K562 (cell line): ENCODE data around the gene PCDHGB5. TPM values are rescaled to one million over a fixed set of nuclear protein-coding genes. Genes with fewer than 3 reads are reported as not detected.

Source experiments
- ATAC-seq: fragments of 200-7000 bp; cut with Tn5 transposase; 3 replicates; pipeline ENCODE4 v1.9.1; 2020; ENCODE audit warnings: moderate library complexity
- BruUV-seq: library from RNA; stranded (reverse); fragments of 400-500 nt; replicated peaks from 2 replicates; lab custom pipeline; 2021; lab: Mats Ljungman, UMichigan
- CTCF ChIA-PET: fragments of 300-600 bp; formaldehyde crosslinking; extraction: SDS; loops from one replicate; lab custom pipeline; 2021; ENCODE audit warnings: low intra/inter-chr PET ratio; lab: Yijun Ruan, JAX
- POLR2A ChIA-PET: fragments of 300-600, 350-650 bp; sonication (Branson Sonifier 250); formaldehyde crosslinking; extraction: SDS; loops from one replicate; lab custom pipeline; 2021; ENCODE audit warnings: antibody characterized with exemption, inconsistent platforms; lab: Yijun Ruan, JAX
- DNase-seq, 4 experiments: peaks; one replicate each; pipeline versions ENCODE4 v3.0.0 to v3.0.0-alpha.2; 2011 to 2018; ENCODE audit warnings: low spot score in 3 of 4, mixed read lengths in 3 of 4; ENCODE audit errors: extremely low read depth in 1 of 4
- FAIRE-seq: peaks from 2 replicates; lab custom pipeline; 2011; peaks lifted over from hg19 to GRCh38; lab: Jason Lieb, UNC
- H2AFZ ChIP-seq: 2 replicates; pipeline ENCODE4 v1.6.0; 2011; ENCODE audit warnings: low read depth, low read length, control low read depth, inconsistent platforms
- H3K27ac ChIP-seq: fragments of 200-600 bp; 3 replicates; pipeline ENCODE4 v1.8.0; 2011; ENCODE audit warnings: low read depth, mild to moderate bottlenecking, control low read depth, inconsistent platforms, low read length, moderate library complexity, mixed read lengths; ENCODE audit errors: extremely low read depth
- H3K27me3 ChIP-seq, 2 experiments: fragments of 300-600 bp in 1 of 2; 2 replicates in 1 of 2; 3 replicates in 1 of 2; pipeline versions ENCODE4 v1.6.0 to v1.8.0; 2011; ENCODE audit warnings: inconsistent platforms in 2 of 2, low read length in 2 of 2, mild to moderate bottlenecking in 1 of 2, mixed read lengths in 1 of 2, moderate library complexity in 1 of 2; ENCODE audit not compliant: control insufficient read depth in 2 of 2, insufficient read depth in 2 of 2
- H3K36me3 ChIP-seq: fragments of 300-600 bp; 3 replicates; pipeline ENCODE4 v1.8.0; 2011; ENCODE audit warnings: mild to moderate bottlenecking, low read length, inconsistent platforms; ENCODE audit not compliant: control insufficient read depth, insufficient read depth
- H3K4me1 ChIP-seq, 2 experiments: fragments of 200-600 bp in 1 of 2; replicated peaks in 1 of 2; 2 replicates in 1 of 2; 3 replicates in 1 of 2; pipeline versions ENCODE4 v1.5.1 to v1.8.0; 2011; ENCODE audit warnings: inconsistent platforms in 2 of 2, low read length in 2 of 2, mild to moderate bottlenecking in 1 of 2, mixed read lengths in 1 of 2, moderate library complexity in 1 of 2; ENCODE audit not compliant: control insufficient read depth in 2 of 2, insufficient read depth in 2 of 2
- H3K4me2 ChIP-seq: 2 replicates; pipeline ENCODE4 v1.6.1; 2011; ENCODE audit warnings: low read length, control low read depth, inconsistent platforms, mixed read lengths; ENCODE audit not compliant: insufficient read depth
- H3K4me3 ChIP-seq: fragments of 200-600 bp; sonication (generic), shearing (Covaris generic); 2 replicates; pipeline ENCODE4 v1.5.1; 2016; ENCODE audit warnings: control low read depth, inconsistent platforms
- H3K79me2 ChIP-seq: fragments of 200-600 bp; 3 replicates; pipeline ENCODE4 v1.8.0; 2011; ENCODE audit warnings: low read length, inconsistent platforms; ENCODE audit not compliant: control insufficient read depth, insufficient read depth
- H3K9ac ChIP-seq, 2 experiments: 2 replicates each; pipeline versions ENCODE4 v1.6.0 to v1.6.1; 2011; ENCODE audit warnings: low read depth in 2 of 2, low read length in 2 of 2, control low read depth in 1 of 2, inconsistent platforms in 1 of 2, mild to moderate bottlenecking in 1 of 2, mixed read lengths in 1 of 2; ENCODE audit not compliant: insufficient read depth in 1 of 2
- H3K9me1 ChIP-seq: one replicate; pipeline ENCODE4 v1.6.0; 2011; ENCODE audit warnings: inconsistent platforms, mild to moderate bottlenecking, low read length, moderate library complexity; ENCODE audit not compliant: control insufficient read depth, insufficient read depth
- H3K9me3 ChIP-seq: replicated peaks from 2 replicates; pipeline ENCODE4 v1.5.1; 2011; ENCODE audit warnings: low read depth, low read length, inconsistent platforms; ENCODE audit not compliant: control insufficient read depth, insufficient read depth
- H4K20me1 ChIP-seq: replicated peaks from 2 replicates; pipeline ENCODE4 v1.6.1; 2011; ENCODE audit warnings: low read length, inconsistent platforms, mixed read lengths; ENCODE audit not compliant: control insufficient read depth, insufficient read depth
- CBX8 ChIP-seq: fragments of 200-600 bp; sonication (generic); IDR thresholded peaks from 2 replicates; pipeline ENCODE4 v1.6.1; 2012; ENCODE audit warnings: borderline replicate concordance, mixed run types, low read depth, mild to moderate bottlenecking, moderate library complexity, mixed read lengths, low read length, control low read depth, inconsistent platforms; ENCODE audit not compliant: poor library complexity, severe bottlenecking; ENCODE audit errors: extremely low read depth
- CREBBP ChIP-seq: IDR thresholded peaks from one replicate; pipeline ENCODE4 v1.6.1; 2012; ENCODE audit warnings: low read depth, mild to moderate bottlenecking, control low read depth, inconsistent platforms, low read length
- E2F8 ChIP-seq: fragments of 450-650 bp; IDR thresholded peaks from 2 replicates; pipeline ENCODE4 v1.7.1; 2018; ENCODE audit warnings: mild to moderate bottlenecking, low read depth; ENCODE audit not compliant: partially characterized antibody
- EWSR1 ChIP-seq: fragments of 450-650 bp; IDR thresholded peaks from 2 replicates; pipeline ENCODE4 v1.6.1; 2018; ENCODE audit warnings: borderline replicate concordance, mild to moderate bottlenecking, low read depth, moderate library complexity; ENCODE audit not compliant: partially characterized antibody
- HDAC3 ChIP-seq: fragments of 450-650 bp; IDR thresholded peaks from 2 replicates; pipeline ENCODE4 v1.6.1; 2018; ENCODE audit warnings: borderline replicate concordance, mild to moderate bottlenecking, moderate library complexity; ENCODE audit not compliant: partially characterized antibody
- MEF2D ChIP-seq: conservative IDR thresholded peaks from 2 replicates; pipeline ENCODE4 v1.6.1; 2016; ENCODE audit warnings: low read depth, missing genetic modification characterization, missing compliant biosample characterization
- NEUROD1 ChIP-seq: fragments of 150-350 bp; IDR thresholded peaks from 2 replicates; pipeline ENCODE4 v1.6.1; 2014; ENCODE audit warnings: borderline replicate concordance, low read length, low read depth; ENCODE audit not compliant: partially characterized antibody
- NFXL1 ChIP-seq: fragments of 450-650 bp; formaldehyde crosslinking; IDR thresholded peaks from 2 replicates; pipeline ENCODE4 v1.4.0; 2021; ENCODE audit warnings: mild to moderate bottlenecking
- PATZ1 ChIP-seq: fragments of 250-450 bp; sonication (Bioruptor Pico); IDR thresholded peaks from 2 replicates; pipeline ENCODE4 v1.5.0; 2020; ENCODE audit warnings: mild to moderate bottlenecking, borderline replicate concordance
- POLR2AphosphoS2 ChIP-seq: IDR thresholded peaks from 2 replicates; pipeline ENCODE4 v1.6.1; 2012; ENCODE audit warnings: low read length, improper control_type of control experiment
- RBBP5 ChIP-seq: fragments of 200-600 bp; sonication (generic); IDR thresholded peaks from 2 replicates; pipeline ENCODE4 v1.6.1; 2012; ENCODE audit warnings: borderline replicate concordance, mild to moderate bottlenecking, low read length, control low read depth, inconsistent platforms; ENCODE audit not compliant: insufficient read depth, poor library complexity, severe bottlenecking
- RBM39 ChIP-seq: fragments of 200-400 bp; formaldehyde crosslinking; optimal IDR thresholded peaks from 2 replicates; pipeline ENCODE3; 2018; ENCODE audit warnings: low read depth, low read length
- ZNF77 ChIP-seq: fragments of 250-450 bp; sonication (Bioruptor Pico); IDR thresholded peaks from 2 replicates; pipeline ENCODE4 v1.5.0; 2020
- WGBS: fragments of 100-300 bp; shearing (Covaris generic); methylation state at CpG from one replicate; pipeline ENCODE4 v1.1.6; 2016; ENCODE audit warnings: low coverage, mixed read lengths; ENCODE audit not compliant: insufficient coverage; ENCODE audit errors: missing lambda C conversion rate; 5-methylcytosine and 5-hydroxymethylcytosine counted together
- in situ Hi-C: fragments of 300-500 bp; cut with MboI; formaldehyde crosslinking; loops from 4 replicates; pipeline ENCODE4 v1.15.0; 2018; ENCODE audit warnings: inconsistent platforms, mixed read lengths
- intact Hi-C: fragments of 100-400 bp; cut with micrococcal nuclease; formaldehyde crosslinking; loops from 2 replicates; pipeline ENCODE4 v1.14.2; 2022
- polyA plus RNA-seq, 8 experiments: library from polyadenylated mRNA; depleted of rRNA in 4 of 8; stranded (reverse) in 5 of 8; unstranded in 3 of 8; fragments of >200 nt; fragmentation: Nextera tagmentation in 2 of 8; fragmentation: Illumina TruSeq in 1 of 8; extraction: Ambion mirVana in 2 of 8; extraction: Trizol in 1 of 8; gene quantifications; 2 replicates each; pipeline versions ENCODE4 v1.2.1 to v1.2.3, GENCODE V29; 2011 to 2014; ENCODE audit warnings: inconsistent platforms in 1 of 8, missing spikeins in 1 of 8
- total RNA-seq, 7 experiments: library from RNA; depleted of rRNA in 6 of 7; stranded (reverse); fragments of >200 nt in 6 of 7; fragmentation: Illumina TruSeq in 2 of 7; extraction: Trizol in 2 of 7; gene quantifications; 2 replicates each; pipeline versions ENCODE4 v1.2.1 to v1.2.3, GENCODE V29; 2011 to 2021; ENCODE audit warnings: low replicate concordance in 1 of 7
- TF ChIP-seq, protein P1 (sequence below): IDR thresholded peaks from 2 replicates; pipeline ENCODE4 v1.6.1; 2011; ENCODE audit not compliant: insufficient read length; ENCODE audit errors: extremely low read depth
- TF ChIP-seq, protein P2 (sequence below): fragments of 250-450 bp; sonication (Bioruptor Pico); IDR thresholded peaks from 2 replicates; pipeline ENCODE4 v1.5.0; 2021

The PCDHGB5 gene
- total and polyA plus RNA-seq, 9 of the 15 experiments (the other 6 are each of a cell fraction or from before 2014, with no cell fraction given), result 0.05 to 0.29 (median 0.12) TPM; not detected in 2

- no peak overlapping the region for H2AFZ ChIP-seq
- no peaks in the 10 kb centered on the region; the same call in 1 of the 2 replicates for H3K9me3 ChIP-seq
- H4K20me1 ChIP-seq, result no peaks in the 10 kb centered on the region
- CTCF ChIA-PET, result no interaction called here
- ATAC-seq (no peak), DNase-seq (no peak), FAIRE-seq (no peak)
- no peaks in the 10 kb centered on the region for H3K36me3 ChIP-seq
- no peaks in the 10 kb centered on the region for H3K79me2 ChIP-seq
- 0% methylated on average over 2 of the region's 2 CpGs for WGBS
- no peak overlapping the region for H3K27ac ChIP-seq
- no TSS peak for BruUV-seq
- no peaks in the 10 kb centered on the region for H3K9me1 ChIP-seq
- no peak overlapping the region for H3K4me3 ChIP-seq
- peaks cover 0 to 16% of the 10 kb centered on the region in 2 experiments; a peak in 2 of 5 replicates for H3K4me1 ChIP-seq
- POLR2A ChIA-PET, result no interaction called here
- in situ Hi-C loops (no loop called here), intact Hi-C loops (no loop called here)
- H3K4me2 ChIP-seq, result no peak overlapping the region
- H3K9ac ChIP-seq, result no peak overlapping the region
- peaks cover 0 to 20% of the 10 kb centered on the region in 2 experiments; a peak in 2 of 5 replicates for H3K27me3 ChIP-seq
- TF ChIP-seq HDAC3 (no peak), RBM39 (no peak), ZNF77 (CRISPR knock-in tag) (no peak), MEF2D (tag) (no peak), PATZ1 (CRISPR knock-in tag) (no peak), CREBBP (no peak), NFXL1 (CRISPR knock-in tag) (no peak), E2F8 (no peak), NEUROD1 (no peak), RBBP5 (no peak), EWSR1 (no peak), POLR2AphosphoS2 (no peak), CBX8 (no peak)
- TF ChIP-seq, protein P1, sequence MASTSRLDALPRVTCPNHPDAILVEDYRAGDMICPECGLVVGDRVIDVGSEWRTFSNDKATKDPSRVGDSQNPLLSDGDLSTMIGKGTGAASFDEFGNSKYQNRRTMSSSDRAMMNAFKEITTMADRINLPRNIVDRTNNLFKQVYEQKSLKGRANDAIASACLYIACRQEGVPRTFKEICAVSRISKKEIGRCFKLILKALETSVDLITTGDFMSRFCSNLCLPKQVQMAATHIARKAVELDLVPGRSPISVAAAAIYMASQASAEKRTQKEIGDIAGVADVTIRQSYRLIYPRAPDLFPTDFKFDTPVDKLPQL, result no peak
- TF ChIP-seq, protein P2, sequence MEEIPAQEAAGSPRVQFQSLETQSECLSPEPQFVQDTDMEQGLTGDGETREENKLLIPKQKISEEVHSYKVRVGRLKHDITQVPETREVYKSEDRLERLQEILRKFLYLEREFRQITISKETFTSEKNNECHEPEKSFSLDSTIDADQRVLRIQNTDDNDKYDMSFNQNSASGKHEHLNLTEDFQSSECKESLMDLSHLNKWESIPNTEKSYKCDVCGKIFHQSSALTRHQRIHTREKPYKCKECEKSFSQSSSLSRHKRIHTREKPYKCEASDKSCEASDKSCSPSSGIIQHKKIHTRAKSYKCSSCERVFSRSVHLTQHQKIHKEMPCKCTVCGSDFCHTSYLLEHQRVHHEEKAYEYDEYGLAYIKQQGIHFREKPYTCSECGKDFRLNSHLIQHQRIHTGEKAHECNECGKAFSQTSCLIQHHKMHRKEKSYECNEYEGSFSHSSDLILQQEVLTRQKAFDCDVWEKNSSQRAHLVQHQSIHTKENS (CRISPR knock-in tag), result no peak
These were observed 36.3 kb downstream of the PCDHGB5 start for GRCh38 chr5:141434006-141434405.
